ENCODE data around the gene CHST8.

The CHST8 gene

DNA sequence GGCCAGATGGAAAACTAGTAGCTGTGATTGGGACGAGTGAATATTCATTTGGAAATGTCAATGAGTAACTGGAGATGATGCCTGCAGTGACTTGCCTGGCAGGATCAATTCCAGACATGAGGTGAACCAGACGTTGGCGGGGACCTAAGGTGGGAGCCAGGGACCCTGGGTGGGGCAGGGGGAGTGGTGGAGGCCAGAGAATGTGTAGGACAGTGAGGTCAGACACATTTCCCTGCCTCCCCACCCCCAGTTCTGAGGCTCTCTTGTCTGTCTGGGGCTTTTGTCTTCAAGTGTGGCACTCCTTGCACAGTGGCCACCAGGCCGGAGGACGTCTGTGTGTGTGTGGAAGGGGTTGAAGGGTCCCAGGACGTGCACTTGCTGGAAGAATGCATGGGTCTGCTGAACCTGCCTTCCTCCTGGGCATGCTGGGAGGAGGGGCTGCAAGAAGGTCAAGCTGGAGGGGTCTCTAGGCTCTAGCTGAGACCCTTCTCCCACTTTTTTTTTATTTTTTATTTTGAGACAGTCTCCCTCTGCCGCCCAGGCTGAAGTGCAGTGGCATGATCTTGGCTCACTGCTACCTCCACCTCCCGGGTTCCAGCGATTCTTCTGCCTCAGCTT, 51.6 kb downstream of the CHST8 start:
- DNase-seq (ENCODE audit: low spot score in 2 of 2), result no peak
- Mint-ChIP-seq H3K4me3 (no peak overlapping the region), H3K4me1 (no peaks in the 10 kb centered on the region), H3K27me3 (peaks cover 43% of the 10 kb centered on the region), H3K27ac (ENCODE audit: low read depth) (no peak overlapping the region), H3K9me3 (no peaks in the 10 kb centered on the region), H3K36me3 (ENCODE audit: insufficient read depth) (no peaks in the 10 kb centered on the region)
- no peak for ATAC-seq (replicated peaks; ENCODE audit: extremely low read depth, poor library complexity, severe bottlenecking)

GRCh38 chr19:33673996-33674625, 52.4 kb downstream of the CHST8 start:
- Mint-ChIP-seq H3K4me3 (no peak overlapping the region), H3K4me1 (no peaks in the 10 kb centered on the region), H3K27ac (ENCODE audit: low read depth) (no peak overlapping the region), H3K27me3 (peaks cover 40% of the 10 kb centered on the region), H3K9me3 (no peaks in the 10 kb centered on the region), H3K36me3 (ENCODE audit: insufficient read depth) (no peaks in the 10 kb centered on the region)
- DNase-seq (ENCODE audit: low spot score in 2 of 2), result no peak
- ATAC-seq (replicated peaks; ENCODE audit: extremely low read depth, poor library complexity, severe bottlenecking), result no peak

GRCh38 chr19:33674626-33675367, 53.0 kb downstream of the CHST8 start:
- H3K4me3 Mint-ChIP-seq, result no peak overlapping the region
- H3K27ac Mint-ChIP-seq (ENCODE audit: low read depth), result no peak overlapping the region
- ATAC-seq (replicated peaks; ENCODE audit: extremely low read depth, poor library complexity, severe bottlenecking) (no peak), DNase-seq (ENCODE audit: low spot score in 2 of 2) (no peak)
- H3K9me3 Mint-ChIP-seq, result no peaks in the 10 kb centered on the region
- no peaks in the 10 kb centered on the region for H3K4me1 Mint-ChIP-seq
- no peaks in the 10 kb centered on the region for H3K36me3 Mint-ChIP-seq (ENCODE audit: insufficient read depth)
- peaks cover 47% of the 10 kb centered on the region for H3K27me3 Mint-ChIP-seq

DNA sequence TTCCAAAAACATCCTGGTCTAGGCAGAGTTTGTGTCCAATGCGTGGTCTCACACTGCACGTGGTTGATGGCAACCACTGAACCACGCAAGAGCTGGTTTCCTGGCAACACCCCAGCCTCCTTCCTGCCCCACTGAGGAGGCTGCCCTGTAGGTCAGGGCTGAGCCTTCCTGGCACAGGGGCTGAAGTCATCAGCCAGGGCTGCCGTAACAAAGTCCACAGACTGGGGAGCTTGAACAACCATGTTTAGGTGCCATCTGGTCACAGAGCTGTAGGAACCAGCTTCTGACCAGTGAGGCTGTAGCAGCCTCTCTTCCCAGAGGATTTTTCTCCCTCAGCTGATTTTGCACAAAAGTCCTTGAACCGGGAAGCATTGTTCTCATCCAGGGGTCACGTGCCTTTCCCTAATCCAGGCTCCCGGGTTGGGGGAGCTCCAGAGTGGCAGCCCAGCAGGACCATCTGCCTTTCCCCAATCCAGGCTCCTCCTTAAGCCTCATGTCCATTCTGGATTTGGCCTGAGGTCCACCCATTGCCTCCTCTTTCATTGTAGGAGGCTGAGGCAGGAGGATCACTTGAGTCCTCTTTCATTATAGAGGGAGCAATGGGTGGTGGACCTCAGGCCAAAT, 53.9 kb downstream of the CHST8 start:
- H3K4me1 Mint-ChIP-seq, result no peaks in the 10 kb centered on the region
- ATAC-seq (replicated peaks; ENCODE audit: extremely low read depth, poor library complexity, severe bottlenecking) (no peak), DNase-seq (ENCODE audit: low spot score in 2 of 2) (no peak)
- no peaks in the 10 kb centered on the region for H3K9me3 Mint-ChIP-seq
- peaks cover 52% of the 10 kb centered on the region for H3K27me3 Mint-ChIP-seq
- H3K36me3 Mint-ChIP-seq (ENCODE audit: insufficient read depth), result no peaks in the 10 kb centered on the region
- H3K4me3 Mint-ChIP-seq, result no peak overlapping the region
- H3K27ac Mint-ChIP-seq (ENCODE audit: low read depth), result no peak overlapping the region

DNA sequence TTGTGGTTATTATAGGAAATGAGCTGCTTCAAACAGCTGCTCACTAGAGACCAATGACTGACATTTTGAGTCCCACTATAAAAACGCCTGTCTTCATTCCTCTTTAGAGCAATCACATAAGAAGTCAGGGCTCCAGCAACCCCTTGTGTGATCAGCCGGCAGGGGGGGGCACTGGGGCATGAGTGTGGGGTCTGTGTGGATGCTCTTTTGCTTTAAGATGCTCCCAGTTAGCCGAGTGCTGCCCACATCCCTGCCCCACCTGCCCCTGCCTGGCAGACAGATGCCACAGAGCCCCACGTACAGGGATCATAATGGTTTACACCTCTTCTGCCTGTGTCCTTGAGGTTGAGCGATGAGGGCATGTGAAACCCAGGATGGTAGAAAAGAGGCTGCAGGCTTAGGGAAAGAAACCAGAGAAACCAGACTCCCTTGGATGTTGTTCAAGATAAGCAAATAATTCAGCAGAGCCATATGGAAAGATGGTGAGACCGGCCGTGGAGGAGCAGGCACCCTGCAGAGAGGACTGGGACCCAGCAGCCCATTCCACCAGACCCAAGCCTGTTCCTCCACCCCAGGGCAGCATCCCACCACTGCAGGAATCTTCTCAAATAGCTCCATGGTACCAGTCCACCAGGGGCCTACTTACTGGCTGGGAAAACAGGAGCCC, 55.4 kb downstream of the CHST8 start:
- H3K4me3 Mint-ChIP-seq, result no peak overlapping the region
- H3K9me3 Mint-ChIP-seq, result no peaks in the 10 kb centered on the region
- peaks cover 53% of the 10 kb centered on the region for H3K27me3 Mint-ChIP-seq
- ATAC-seq (replicated peaks; ENCODE audit: extremely low read depth, poor library complexity, severe bottlenecking) (no peak), DNase-seq (ENCODE audit: low spot score in 2 of 2) (no peak)
- H3K36me3 Mint-ChIP-seq (ENCODE audit: insufficient read depth), result no peaks in the 10 kb centered on the region
- no peaks in the 10 kb centered on the region for H3K4me1 Mint-ChIP-seq
- H3K27ac Mint-ChIP-seq (ENCODE audit: low read depth), result no peak overlapping the region

DNA sequence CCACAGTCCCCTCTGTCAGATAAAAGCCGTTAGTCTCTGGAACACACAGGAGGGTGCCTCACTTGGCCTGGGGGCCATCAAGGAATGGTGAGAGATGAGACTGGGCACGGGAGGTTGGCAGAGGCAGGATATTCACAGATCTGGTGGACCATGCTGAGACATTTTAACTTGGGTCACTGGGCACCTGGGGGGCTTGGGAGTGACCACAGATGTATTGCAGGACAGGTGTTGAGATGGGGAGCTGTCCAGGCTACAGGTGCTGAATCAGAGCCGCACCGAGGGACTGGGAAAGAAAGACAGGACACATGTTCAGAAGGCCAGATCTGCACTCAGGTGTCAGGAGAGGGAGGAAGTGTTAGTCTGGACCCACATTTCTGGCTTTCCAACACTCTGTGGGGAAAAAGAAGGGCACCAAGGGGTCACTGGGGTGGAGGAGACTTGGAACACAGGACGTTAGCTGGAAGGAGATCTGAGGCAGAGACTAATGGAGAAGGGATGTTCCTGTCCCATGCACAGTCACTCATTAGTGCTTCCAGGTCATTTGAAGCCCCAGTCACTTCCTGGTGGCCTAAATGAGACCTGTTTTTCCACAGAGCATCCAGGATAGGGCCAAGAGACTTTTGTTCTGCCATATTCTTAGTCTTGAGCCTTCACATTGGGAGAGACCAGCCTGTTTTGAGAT, 56.1 kb downstream of the CHST8 start:
- H3K4me3 Mint-ChIP-seq, result no peak overlapping the region

DNA sequence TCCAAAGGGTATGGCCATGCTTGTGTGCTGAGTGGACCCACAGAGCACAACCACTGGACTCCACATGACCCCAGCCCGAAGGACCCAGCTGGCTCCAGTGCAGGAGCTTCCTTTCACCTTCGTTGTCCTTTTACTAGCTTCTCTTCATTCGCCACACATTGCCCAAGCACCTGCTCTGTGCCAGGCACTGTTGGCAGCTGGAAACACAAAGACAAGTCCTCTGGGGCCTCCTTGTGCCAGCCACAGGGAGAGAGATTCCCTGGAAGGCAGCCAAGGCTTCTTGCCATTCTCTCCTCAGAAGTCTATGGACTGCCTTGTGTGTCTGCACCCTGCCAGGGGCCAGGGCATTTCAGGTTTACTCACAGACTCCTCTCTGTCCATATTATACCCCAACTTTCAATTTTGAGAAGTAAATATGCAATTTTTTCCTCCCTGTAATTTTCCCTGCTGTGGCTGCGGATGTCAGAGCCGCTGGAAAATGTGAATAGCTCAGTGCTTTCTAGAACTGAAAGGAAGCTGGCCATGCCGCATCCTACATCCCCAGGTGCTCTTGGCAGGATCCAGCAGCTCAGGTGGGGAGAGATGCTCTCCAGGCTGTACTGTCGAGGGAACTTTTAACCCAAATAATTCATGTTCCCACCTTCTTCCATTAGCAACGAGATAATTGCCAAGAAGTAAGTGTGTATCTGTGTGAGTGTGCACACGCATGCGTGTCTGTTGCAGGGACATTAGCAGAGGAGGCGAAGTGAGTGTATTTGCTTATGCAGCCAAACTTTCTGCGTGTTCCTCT, 57.2 kb downstream of the CHST8 start:
- H3K4me1 Mint-ChIP-seq, result no peaks in the 10 kb centered on the region
- ATAC-seq (replicated peaks; ENCODE audit: extremely low read depth, poor library complexity, severe bottlenecking) (no peak), DNase-seq (ENCODE audit: low spot score in 2 of 2) (no peak)
- peaks cover 60% of the 10 kb centered on the region for H3K27me3 Mint-ChIP-seq
- no peaks in the 10 kb centered on the region for H3K36me3 Mint-ChIP-seq (ENCODE audit: insufficient read depth)
- H3K27ac Mint-ChIP-seq (ENCODE audit: low read depth), result no peak overlapping the region
- H3K9me3 Mint-ChIP-seq, result no peaks in the 10 kb centered on the region
- H3K4me3 Mint-ChIP-seq, result no peak overlapping the region

More for the DNA sequence above, 56.1 kb downstream of the CHST8 start:
- Mint-ChIP-seq H3K4me1 (no peaks in the 10 kb centered on the region), H3K27me3 (peaks cover 53% of the 10 kb centered on the region), H3K27ac (ENCODE audit: low read depth) (no peak overlapping the region), H3K9me3 (no peaks in the 10 kb centered on the region), H3K36me3 (ENCODE audit: insufficient read depth) (no peaks in the 10 kb centered on the region)
- DNase-seq (ENCODE audit: low spot score in 2 of 2) (no peak), ATAC-seq (replicated peaks; ENCODE audit: extremely low read depth, poor library complexity, severe bottlenecking) (no peak)

GRCh38 chr19:33679696-33680095, 57.9 kb downstream of the CHST8 start:
- Mint-ChIP-seq H3K4me3 (no peak overlapping the region), H3K4me1 (no peaks in the 10 kb centered on the region), H3K9me3 (no peaks in the 10 kb centered on the region), H3K36me3 (ENCODE audit: insufficient read depth) (no peaks in the 10 kb centered on the region), H3K27ac (ENCODE audit: low read depth) (no peak overlapping the region), H3K27me3 (peaks cover 61% of the 10 kb centered on the region)
- no peak for DNase-seq (ENCODE audit: low spot score in 2 of 2)
- no peak for ATAC-seq (replicated peaks; ENCODE audit: extremely low read depth, poor library complexity, severe bottlenecking)

GRCh38 chr19:33681081-33681680, 59.4 kb downstream of the CHST8 start:
- Mint-ChIP-seq H3K36me3 (ENCODE audit: insufficient read depth) (no peaks in the 10 kb centered on the region), H3K4me1 (no peaks in the 10 kb centered on the region), H3K27ac (ENCODE audit: low read depth) (no peak overlapping the region), H3K9me3 (no peaks in the 10 kb centered on the region), H3K4me3 (no peak overlapping the region), H3K27me3 (peaks cover 71% of the 10 kb centered on the region)
- ATAC-seq (replicated peaks; ENCODE audit: extremely low read depth, poor library complexity, severe bottlenecking), result no peak
- DNase-seq (ENCODE audit: low spot score in 2 of 2), result no peak

- no peak overlapping the region for H3K4me3 Mint-ChIP-seq
- DNase-seq (ENCODE audit: low spot score in 2 of 2) (no peak), ATAC-seq (replicated peaks; ENCODE audit: extremely low read depth, poor library complexity, severe bottlenecking) (no peak)
- peaks cover 75% of the 10 kb centered on the region for H3K27me3 Mint-ChIP-seq
- no peaks in the 10 kb centered on the region for H3K9me3 Mint-ChIP-seq
- H3K36me3 Mint-ChIP-seq (ENCODE audit: insufficient read depth), result no peaks in the 10 kb centered on the region
- no peaks in the 10 kb centered on the region for H3K4me1 Mint-ChIP-seq
- no peak overlapping the region for H3K27ac Mint-ChIP-seq (ENCODE audit: low read depth)
Observed at GRCh38 chr19:33683881-33684537, 62.3 kb downstream of the CHST8 start.
